Central memory CD8-positive, alpha-beta T cell (primary cell): ENCODE data around the gene MGAT5B.

Source experiments
- ATAC-seq: fragments of 150-1000 bp; cut with Tn5 transposase; replicated peaks from 2 replicates; pipeline ENCODE4 v1.10.0; 2022; ENCODE audit warnings: mild to moderate bottlenecking, moderate FRiP score, moderate number of reproducible peaks; ENCODE audit not compliant: poor library complexity, severe bottlenecking; ENCODE audit errors: extremely low read depth
- DNase-seq, 2 donors: peaks; one replicate each; pipeline ENCODE4 v3.0.0; 2021; ENCODE audit warnings: low spot score in 2 of 2
- H3K27ac Mint-ChIP-seq: one replicate; pipeline ENCODE4 v1.8.0; 2022; ENCODE audit warnings: low read depth, mild to moderate bottlenecking, moderate library complexity, mixed read lengths
- H3K27me3 Mint-ChIP-seq: one replicate; pipeline ENCODE4 v1.8.0; 2022; ENCODE audit warnings: mixed read lengths
- H3K36me3 Mint-ChIP-seq: one replicate; pipeline ENCODE4 v1.8.0; 2022; ENCODE audit warnings: mild to moderate bottlenecking, moderate library complexity, mixed read lengths; ENCODE audit not compliant: insufficient read depth
- H3K4me1 Mint-ChIP-seq: one replicate; pipeline ENCODE4 v1.8.0; 2022; ENCODE audit warnings: mixed read lengths
- H3K4me3 Mint-ChIP-seq: one replicate; pipeline ENCODE4 v1.8.0; 2022; ENCODE audit warnings: mild to moderate bottlenecking, moderate library complexity, mixed read lengths
- H3K9me3 Mint-ChIP-seq: one replicate; pipeline ENCODE4 v1.8.0; 2022; ENCODE audit warnings: mixed read lengths

The MGAT5B gene

GRCh38 chr17:76868176-76868668 lies at the start of gene MGAT5B:
TSS of gene MGAT5B (plus strand) at chr17:76868404. CDS start at chr17:76869030, 626 bp downstream.
- Mint-ChIP-seq H3K4me1 (peaks cover 5% of the 10 kb centered on the region), H3K36me3 (no peaks in the 10 kb centered on the region), H3K27me3 (peaks cover 53% of the 10 kb centered on the region), H3K27ac (no peak within 1 kb of the TSS), H3K9me3 (no peaks in the 10 kb centered on the region), H3K4me3 (peak within 1 kb of the TSS; percentile 71)
- ATAC-seq (peak; percentile 95), DNase-seq (peak; percentile 52 to 65)

- H3K9me3 Mint-ChIP-seq = no peaks in the 10 kb centered on the region
- no peak overlapping the region for H3K27ac Mint-ChIP-seq
- no peak for ATAC-seq
- no peaks in the 10 kb centered on the region for H3K27me3 Mint-ChIP-seq
- no peaks in the 10 kb centered on the region for H3K36me3 Mint-ChIP-seq
- no peak overlapping the region for H3K4me3 Mint-ChIP-seq
- peaks cover 7% of the 10 kb centered on the region for H3K4me1 Mint-ChIP-seq
- no peak for DNase-seq
These were observed 48.2 kb upstream of the MGAT5B start for GRCh38 chr17:76820039-76820438.

DNA sequence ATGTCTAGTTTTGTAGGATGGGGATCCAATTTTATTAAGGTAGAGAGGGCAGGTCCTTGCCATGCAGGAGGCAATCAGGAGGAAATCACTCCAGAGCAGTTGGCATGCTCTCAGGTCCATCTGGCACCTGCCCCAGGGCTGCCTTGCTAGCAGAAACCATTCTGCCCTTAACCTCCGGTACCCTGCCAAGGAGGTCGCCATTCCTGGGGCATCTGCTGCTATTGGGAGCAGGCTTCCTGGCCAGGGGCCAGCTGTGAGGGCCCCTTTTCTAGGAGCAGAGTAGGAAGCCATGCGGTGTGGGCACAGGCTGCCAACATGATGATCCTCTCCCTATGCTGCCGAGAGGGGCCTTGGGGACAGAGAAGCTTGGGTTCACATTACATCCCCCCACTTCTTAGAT lies 47.6 kb upstream of the MGAT5B start:
- Mint-ChIP-seq H3K4me1 (peaks cover 7% of the 10 kb centered on the region), H3K36me3 (no peaks in the 10 kb centered on the region), H3K4me3 (no peak overlapping the region), H3K27ac (no peak overlapping the region), H3K9me3 (no peaks in the 10 kb centered on the region), H3K27me3 (peaks cover 2% of the 10 kb centered on the region)
- DNase-seq = no peak
- ATAC-seq = no peak

- Mint-ChIP-seq H3K9me3 (no peaks in the 10 kb centered on the region), H3K4me1 (no peaks in the 10 kb centered on the region), H3K27me3 (peaks cover 17% of the 10 kb centered on the region), H3K4me3 (no peak overlapping the region), H3K27ac (no peak overlapping the region), H3K36me3 (no peaks in the 10 kb centered on the region)
- no peak for ATAC-seq
- DNase-seq = no peak
These were observed 45.9 kb upstream of the MGAT5B start for GRCh38 chr17:76822184-76822778.

DNA sequence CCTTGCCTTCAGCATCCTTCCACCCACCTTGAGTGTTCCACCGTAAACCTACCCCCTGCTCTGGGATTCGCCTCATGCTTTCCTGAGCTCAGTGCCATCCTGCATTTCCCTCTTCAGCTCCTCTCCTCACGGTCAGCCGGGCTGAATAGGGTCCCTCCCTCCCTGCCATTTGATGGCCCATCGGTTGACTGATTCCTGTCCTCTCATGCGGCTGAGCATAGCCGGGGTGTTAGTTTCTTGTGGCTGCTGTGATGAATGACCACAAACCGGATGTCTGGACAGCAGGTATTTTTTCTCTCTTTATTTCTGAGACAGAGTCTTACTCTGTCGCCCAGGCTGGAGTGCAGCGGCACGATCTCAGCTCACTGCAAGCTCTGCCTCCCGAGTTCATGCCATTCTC lies 44.1 kb upstream of the MGAT5B start:
- H3K27ac Mint-ChIP-seq = no peak overlapping the region
- no peaks in the 10 kb centered on the region for H3K4me1 Mint-ChIP-seq
- no peaks in the 10 kb centered on the region for H3K9me3 Mint-ChIP-seq
- DNase-seq (no peak), ATAC-seq (no peak)
- no peaks in the 10 kb centered on the region for H3K36me3 Mint-ChIP-seq
- peaks cover 17% of the 10 kb centered on the region for H3K27me3 Mint-ChIP-seq
- no peak overlapping the region for H3K4me3 Mint-ChIP-seq

DNA sequence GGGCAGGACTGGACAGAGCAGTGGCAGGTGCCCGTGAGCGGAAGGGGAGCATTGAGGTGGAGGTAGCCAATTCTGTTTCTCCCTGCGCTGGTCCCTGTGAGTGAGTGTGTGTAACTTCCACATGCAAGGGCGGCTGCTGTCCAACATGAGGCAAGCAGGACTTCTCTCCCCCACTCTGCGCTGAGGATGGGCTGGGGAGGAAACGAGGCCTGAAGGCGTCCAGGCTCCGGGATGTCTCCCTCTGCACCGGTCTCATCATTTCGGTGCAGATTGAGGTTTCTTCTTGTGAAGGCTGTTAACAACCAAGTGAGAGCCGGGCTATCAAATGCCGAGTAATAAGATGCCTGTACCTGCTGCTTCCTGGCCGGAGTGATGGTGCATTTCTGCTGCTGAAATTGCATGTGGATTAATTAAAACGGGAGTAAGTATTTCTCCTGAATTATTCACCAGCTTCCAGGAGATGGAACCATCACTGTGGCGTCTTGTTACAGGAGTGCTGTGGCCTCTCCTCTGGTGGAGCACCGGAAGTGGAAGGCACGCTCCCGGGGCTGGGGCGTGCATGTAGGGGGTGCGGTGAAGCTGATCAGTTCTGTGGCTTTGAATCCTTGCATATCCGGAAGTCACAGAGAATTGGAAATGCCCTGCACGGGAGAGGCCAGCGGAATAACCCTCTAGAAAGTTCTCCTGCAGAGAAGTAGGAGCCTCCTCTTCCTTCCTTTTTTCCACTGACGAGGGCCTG lies 41.7 kb upstream of the MGAT5B start:
- Mint-ChIP-seq H3K4me1 (no peaks in the 10 kb centered on the region), H3K27ac (no peak overlapping the region), H3K27me3 (peaks cover 17% of the 10 kb centered on the region), H3K9me3 (no peaks in the 10 kb centered on the region), H3K4me3 (no peak overlapping the region), H3K36me3 (no peaks in the 10 kb centered on the region)
- ATAC-seq = no peak
- DNase-seq = no peak

DNA sequence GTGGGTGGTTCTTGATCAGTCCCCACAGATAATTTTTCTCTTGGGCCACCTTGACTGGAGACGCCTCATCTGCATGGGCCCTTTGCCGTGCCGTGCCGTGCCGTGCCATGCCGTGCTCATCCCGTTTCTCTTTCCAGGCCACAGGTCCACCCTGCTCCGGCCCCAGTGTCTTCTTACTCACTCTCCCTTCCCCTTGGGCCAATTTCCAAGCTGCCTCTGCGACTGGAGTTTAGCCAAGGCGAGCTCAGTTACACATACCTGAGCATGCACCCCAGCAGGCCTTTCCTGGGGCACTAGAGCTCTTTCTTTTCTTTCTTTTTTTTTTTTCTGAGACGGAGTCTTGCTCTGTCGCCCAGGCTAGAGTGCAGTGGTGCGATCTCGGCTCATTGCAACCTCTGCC lies 40.5 kb upstream of the MGAT5B start:
- no peak for ATAC-seq

DNA sequence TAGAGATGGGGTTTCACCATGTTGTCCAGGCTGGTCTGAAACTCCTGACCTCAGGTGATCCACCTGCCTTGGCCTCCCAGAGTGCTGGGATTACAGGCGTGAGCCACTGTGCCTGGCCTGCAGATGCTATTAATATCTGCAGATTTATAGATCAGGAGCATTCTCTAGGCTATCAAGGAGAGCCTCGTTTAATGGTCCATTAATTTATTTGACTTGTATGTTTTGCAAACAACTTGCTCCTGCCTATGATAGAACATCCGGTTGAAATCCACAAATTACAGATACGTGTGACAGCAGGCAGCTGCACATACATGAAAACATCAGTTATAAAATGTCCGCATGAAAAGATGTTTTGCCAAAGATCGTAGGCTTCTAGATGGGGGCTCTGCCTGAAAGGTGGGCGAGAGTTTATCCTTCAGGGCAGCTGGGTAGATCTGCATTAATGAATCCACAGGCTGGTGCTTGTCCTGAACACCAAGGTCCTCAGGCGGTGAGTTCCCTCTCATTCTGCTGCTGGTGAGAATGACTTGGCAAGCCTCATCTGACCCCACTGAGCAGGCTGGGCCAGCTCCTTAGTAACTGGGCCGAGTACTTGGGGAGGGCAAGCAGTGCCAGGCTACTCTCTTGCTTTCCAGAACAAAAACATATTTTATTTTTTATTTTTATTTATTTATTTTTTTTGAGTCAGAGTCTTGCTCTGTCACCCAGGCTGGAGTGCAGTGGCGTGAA lies 37.1 kb upstream of the MGAT5B start:
- Mint-ChIP-seq H3K27me3 (peaks cover 38% of the 10 kb centered on the region), H3K4me1 (no peaks in the 10 kb centered on the region), H3K9me3 (no peaks in the 10 kb centered on the region), H3K36me3 (peaks cover 2% of the 10 kb centered on the region), H3K4me3 (no peak overlapping the region), H3K27ac (no peak overlapping the region)
- DNase-seq (no peak), ATAC-seq (no peak)

More for the DNA sequence above, 40.5 kb upstream of the MGAT5B start:
- no peak for DNase-seq
- Mint-ChIP-seq H3K9me3 (no peaks in the 10 kb centered on the region), H3K27ac (no peak overlapping the region), H3K27me3 (peaks cover 18% of the 10 kb centered on the region), H3K4me3 (no peak overlapping the region), H3K36me3 (no peaks in the 10 kb centered on the region), H3K4me1 (no peaks in the 10 kb centered on the region)

DNA sequence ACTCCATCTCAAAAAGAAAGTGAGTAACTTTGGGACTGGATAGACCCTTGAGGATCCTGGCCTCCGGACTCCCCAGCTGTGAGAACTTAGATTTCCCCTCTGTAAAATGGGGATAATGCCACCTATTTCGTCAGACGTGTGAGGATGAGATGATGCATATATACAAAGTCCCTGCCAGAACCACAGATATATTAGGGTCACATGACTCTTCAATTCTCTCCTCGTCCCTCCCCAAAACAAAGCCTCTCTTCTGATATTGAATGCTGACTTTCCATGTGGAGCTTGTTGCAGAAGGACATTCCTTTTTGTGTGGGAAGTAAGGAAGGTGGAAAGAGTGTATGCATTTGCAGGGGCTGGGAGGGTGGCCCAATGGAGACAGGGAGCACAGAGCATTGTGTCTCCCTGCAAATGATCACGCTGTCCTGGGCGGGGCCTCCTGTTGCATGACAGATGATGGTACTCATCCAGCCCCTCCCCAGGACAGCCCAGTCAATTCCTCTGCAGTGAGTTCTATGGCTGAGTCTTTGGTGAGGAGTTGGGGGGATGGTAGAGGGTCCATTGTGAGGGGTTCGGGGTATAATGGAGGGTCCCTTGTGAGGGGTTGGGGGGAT lies 35.1 kb upstream of the MGAT5B start:
- Mint-ChIP-seq H3K4me3 (no peak overlapping the region), H3K9me3 (no peaks in the 10 kb centered on the region), H3K27ac (no peak overlapping the region), H3K36me3 (peaks cover 2% of the 10 kb centered on the region), H3K27me3 (peaks cover 29% of the 10 kb centered on the region), H3K4me1 (no peaks in the 10 kb centered on the region)
- no peak for ATAC-seq
- no peak for DNase-seq

DNA sequence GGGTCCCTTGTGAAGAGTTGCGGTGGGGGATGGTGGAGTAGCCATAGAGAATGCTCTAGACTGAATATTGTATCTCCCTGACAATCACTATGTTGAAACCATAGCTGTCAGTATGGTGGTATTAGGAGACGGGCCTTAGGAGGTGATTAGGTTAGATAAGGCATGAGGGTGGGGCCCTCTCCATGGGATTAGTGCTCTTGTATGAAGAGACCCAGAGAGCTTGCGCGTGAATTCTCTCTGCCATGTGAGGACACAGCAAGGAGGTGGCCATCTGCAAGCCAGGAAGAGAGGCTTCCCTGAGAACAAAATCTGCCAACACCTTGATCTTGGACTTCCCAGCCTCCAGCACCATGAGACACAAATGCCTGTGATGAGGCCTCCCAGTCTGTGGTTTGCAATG lies 34.5 kb upstream of the MGAT5B start:
- no peak for DNase-seq
- ATAC-seq = no peak
- Mint-ChIP-seq H3K27me3 (peaks cover 29% of the 10 kb centered on the region), H3K4me3 (no peak overlapping the region), H3K9me3 (no peaks in the 10 kb centered on the region), H3K4me1 (no peaks in the 10 kb centered on the region), H3K36me3 (peaks cover 2% of the 10 kb centered on the region), H3K27ac (no peak overlapping the region)

- Mint-ChIP-seq H3K27ac (no peak overlapping the region), H3K27me3 (peaks cover 30% of the 10 kb centered on the region), H3K4me1 (peaks cover 6% of the 10 kb centered on the region), H3K36me3 (peaks cover 2% of the 10 kb centered on the region), H3K9me3 (no peaks in the 10 kb centered on the region), H3K4me3 (no peak overlapping the region)
- ATAC-seq = no peak
- DNase-seq = no peak
These were observed 33.3 kb upstream of the MGAT5B start for GRCh38 chr17:76834870-76835269.

DNA sequence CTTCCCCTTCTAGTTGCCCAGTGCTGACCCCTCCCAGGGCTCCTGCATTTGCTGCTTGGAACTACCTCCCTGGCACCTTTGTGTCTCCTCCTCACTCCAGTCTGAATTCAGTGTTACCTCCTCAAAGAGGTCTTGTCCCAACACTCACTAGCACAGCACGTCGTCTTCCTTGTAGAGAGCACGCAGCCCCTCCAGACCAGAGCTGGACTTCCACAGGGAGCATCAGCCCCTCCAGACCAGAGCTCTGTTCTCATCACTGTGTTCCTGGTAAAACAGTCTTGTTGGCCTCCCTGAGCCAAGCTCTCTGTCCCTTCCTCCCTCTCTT lies 27.8 kb upstream of the MGAT5B start:
- Mint-ChIP-seq H3K27me3 (peaks cover 53% of the 10 kb centered on the region), H3K4me3 (peak overlapping the region; percentile 49), H3K9me3 (no peaks in the 10 kb centered on the region), H3K36me3 (peaks cover 1% of the 10 kb centered on the region), H3K27ac (no peak overlapping the region), H3K4me1 (peaks cover 28% of the 10 kb centered on the region)
- ATAC-seq (no peak), DNase-seq (no peak)
